Spleen (tissue), 11 donors: ENCODE data around the gene MRPL18. TPM values are rescaled to one million over a fixed set of nuclear protein-coding genes. Genes with fewer than 3 reads are reported as not detected.
A peak's percentile ranks its signal among the peaks of the same experiment; 100 is the strongest.

Experiments used
- DNase-seq: peaks from one replicate; pipeline ENCODE4 v3.0.0-alpha.2; 2020
- H3K27ac ChIP-seq, 8 donors: fragments of 200-600 bp; sonication (generic) in 7 of 8; 1 replicate in 4 of 8; 2 replicates in 4 of 8; pipeline versions ENCODE4 v1.5.0 to v1.8.0; 2016 to 2021; ENCODE audit warnings: inconsistent platforms in 4 of 8, mild to moderate bottlenecking in 4 of 8, moderate library complexity in 1 of 8
- H3K27me3 ChIP-seq, 7 donors: fragments of 200-600 bp; sonication (generic) in 6 of 7; replicated peaks in 1 of 7; 1 replicate in 4 of 7; 2 replicates in 3 of 7; pipeline versions ENCODE4 v1.5.0 to v1.8.0; 2016 to 2021; ENCODE audit warnings: inconsistent platforms in 3 of 7, mild to moderate bottlenecking in 1 of 7
- H3K36me3 ChIP-seq, 6 donors: fragments of 200-600 bp; sonication (generic) in 5 of 6; 1 replicate in 4 of 6; 2 replicates in 2 of 6; pipeline versions ENCODE4 v1.5.0 to v1.8.0; 2016 to 2021; ENCODE audit warnings: inconsistent platforms in 2 of 6
- H3K4me1 ChIP-seq, 6 donors: fragments of 200-600 bp; sonication (generic) in 5 of 6; 1 replicate in 3 of 6; 2 replicates in 3 of 6; pipeline versions ENCODE4 v1.5.0 to v1.8.0; 2016 to 2021; ENCODE audit warnings: inconsistent platforms in 3 of 6
- H3K4me3 ChIP-seq, 8 donors: fragments of 200-600 bp; sonication (generic) in 7 of 8; 1 replicate in 4 of 8; 2 replicates in 4 of 8; pipeline versions ENCODE4 v1.5.0 to v1.8.0; 2016 to 2021; ENCODE audit warnings: inconsistent platforms in 4 of 8, mild to moderate bottlenecking in 4 of 8, moderate library complexity in 2 of 8
- H3K9me3 ChIP-seq, 8 donors: fragments of 200-600 bp; sonication (generic) in 7 of 8; 1 replicate in 4 of 8; 2 replicates in 4 of 8; pipeline versions ENCODE4 v1.5.0 to v1.8.0; 2016 to 2021; ENCODE audit warnings: inconsistent platforms in 4 of 8
- CTCF ChIP-seq, 11 experiments: fragments of 200-600 bp in 7 of 11; fragments of 450-650 bp in 4 of 11; sonication (generic) in 4 of 11; IDR thresholded peaks in 8 of 11; conservative IDR thresholded peaks in 3 of 11; 1 replicate in 7 of 11; 2 replicates in 4 of 11; pipeline versions ENCODE4 v1.4.0 to v1.8.0; 2016 to 2021; ENCODE audit warnings: antibody characterized with exemption in 11 of 11, inconsistent platforms in 4 of 11, mild to moderate bottlenecking in 1 of 11
- POLR2A ChIP-seq, 3 donors: fragments of 450-650 bp; IDR thresholded peaks; one replicate each; pipeline ENCODE4 v1.5.1; 2017; ENCODE audit warnings: antibody characterized with exemption in 3 of 3, mild to moderate bottlenecking in 1 of 3
- POLR2AphosphoS5 ChIP-seq, 3 donors: sonication (generic); formaldehyde crosslinking; IDR thresholded peaks; one replicate each; pipeline ENCODE4 v1.5.1; 2017; ENCODE audit warnings: antibody characterized with exemption in 3 of 3
- WGBS, 5 donors: extraction: QIAGEN DNeasy Blood & Tissue Kit in 3 of 5; methylation state at CpG; one replicate each; pipeline versions ENCODE4 v1.1.5 to v1.1.7; 2013 to 2018; 5-methylcytosine and 5-hydroxymethylcytosine counted together
- intact Hi-C: fragments of 100-400 bp; cut with DNase I; formaldehyde crosslinking; loops from one replicate; pipeline ENCODE4 v1.15.0; 2023; ENCODE audit warnings: low total_unique reads
- polyA plus RNA-seq, 3 donors: library from polyadenylated mRNA; stranded (reverse); fragments of 200-250 nt; gene quantifications; one replicate each; pipeline ENCODE4 v1.2.1, GENCODE V29; 2013
- total RNA-seq, 7 donors: library from RNA; depleted of rRNA in 3 of 7; stranded (reverse); fragments of >200 nt in 3 of 7; fragmentation: NEBNext Ultra II Directional in 4 of 7; extraction: Animal tissue kit (Norgen Biotek cat#: 25700) in 4 of 7; gene quantifications; one replicate each; pipeline versions ENCODE4 v1.1.0 to v1.2.1, GENCODE V29; 2016 to 2021
- donor health status: healthy with polysubstance abuse.
- donor health status: DM: no; HTN: no; CAD: no; lungs with moderate emphysema.
- donor health status: DM: no; HTN: no; CAD: no.
- donor health status: Bipolar disorder and iron deficiency.
- donor health status: healthy.
- donor health status: DM: no; HTN: no; CAD: no.
- donor health status: DM: yes; HTN: yes; CAD: no.

The MRPL18 gene
- total and polyA plus RNA-seq, 10 donors = 29.6 to 76.7 (median 44.6) TPM

- Histone ChIP-seq H3K27ac (no peak overlapping the region), H3K27me3 (no peaks in the 10 kb centered on the region), H3K9me3 (no peaks in the 10 kb centered on the region), H3K4me1 (peaks cover 0 to 27% (median 22%) of the 10 kb centered on the region in 6 donors), H3K4me3 (no peak overlapping the region), H3K36me3 (peaks cover 0 to 59% (median 42%) of the 10 kb centered on the region in 6 donors)
- no peak for DNase-seq
- intact Hi-C loops = no loop called here
- WGBS, 5 donors = 93 to 96% (median 95%) methylated on average over 7 of the region's 7 CpGs
- TF ChIP-seq POLR2AphosphoS5 (IDR thresholded peaks at IDR 0.05) (peak in 1 of 3 donors; percentile 5), POLR2A (IDR thresholded peaks at IDR 0.05) (no peak)
These were observed 32.0 kb upstream of the MRPL18 start for GRCh38 chr6:159758031-159759001.

GRCh38 chr6:159759645-159760044 is 30.6 kb upstream of the MRPL18 start:
- peaks cover 0 to 55% (median 30%) of the 10 kb centered on the region in 6 donors for H3K36me3 ChIP-seq
- H3K9me3 ChIP-seq = no peaks in the 10 kb centered on the region
- intact Hi-C loops = loop anchor here (5.0 kb wide), 1 partner anchor 32 kb away; the partner anchor contains the start of gene WTAP
- TF ChIP-seq POLR2A (IDR thresholded peaks at IDR 0.05) = no peak
- no peak for TF ChIP-seq CTCF (IDR thresholded peaks at IDR 0.05 in 8 of 11, conservative IDR thresholded peaks at IDR 0.05 in 3 of 11)
- TF ChIP-seq POLR2AphosphoS5 (IDR thresholded peaks at IDR 0.05) = no peak
- WGBS, 5 donors = 11 to 74% (median 66%) methylated on average over 1 to 2 of the region's 2 CpGs; no CpG with 5 or more reads in 1 of the 5 donors
- H3K4me1 ChIP-seq = peaks cover 0 to 39% (median 22%) of the 10 kb centered on the region in 6 donors
- H3K4me3 ChIP-seq = no peak overlapping the region
- no peak for DNase-seq
- no peaks in the 10 kb centered on the region for H3K27me3 ChIP-seq
- peak overlapping the region in 3 of 8 donors; percentile 6 to 99 (median 96) for H3K27ac ChIP-seq

- no peak for TF ChIP-seq POLR2AphosphoS5 (IDR thresholded peaks at IDR 0.05)
- TF ChIP-seq CTCF (IDR thresholded peaks at IDR 0.05 in 8 of 11, conservative IDR thresholded peaks at IDR 0.05 in 3 of 11) = no peak
- no peak for TF ChIP-seq POLR2A (IDR thresholded peaks at IDR 0.05)
- Histone ChIP-seq H3K36me3 (peaks cover 0 to 55% (median 22%) of the 10 kb centered on the region in 6 donors), H3K27ac (peak overlapping the region in 7 of 8 donors; percentile 96 to 99 (median 98)), H3K4me1 (peaks cover 0 to 39% (median 22%) of the 10 kb centered on the region in 6 donors), H3K9me3 (no peaks in the 10 kb centered on the region), H3K27me3 (no peaks in the 10 kb centered on the region), H3K4me3 (peak overlapping the region in 4 of 8 donors; percentile 72 to 99 (median 86))
- intact Hi-C loops = loop anchor here (5.0 kb wide), 1 partner anchor 33 kb away; the partner anchor contains the start of gene WTAP
- 59 to 75% (median 66%) methylated on average over 3 of the region's 3 CpGs for WGBS, 5 donors
- DNase-seq = no peak
These were observed 29.6 kb upstream of the MRPL18 start for GRCh38 chr6:159760602-159761057.

- H3K27me3 ChIP-seq = no peaks in the 10 kb centered on the region
- intact Hi-C loops = loop anchor here (5.0 kb wide), 1 partner anchor 34 kb away; the partner anchor contains the start of gene WTAP
These were observed 29.0 kb upstream of the MRPL18 start for GRCh38 chr6:159761129-159761872.

More at GRCh38 chr6:159761129-159761872, 29.0 kb upstream of the MRPL18 start:
- Histone ChIP-seq H3K4me3 (peak overlapping the region; percentile 72 to 99 (median 94)), H3K27ac (peak overlapping the region; percentile 96 to 99 (median 98)), H3K4me1 (peaks cover 0 to 39% (median 22%) of the 10 kb centered on the region in 6 donors), H3K9me3 (no peaks in the 10 kb centered on the region), H3K36me3 (peaks cover 0 to 52% (median 16%) of the 10 kb centered on the region in 6 donors)
- DNase-seq = peak; percentile 89
- 3 to 14% (median 11%) methylated on average over 32 to 45 of the region's 45 CpGs for WGBS, 5 donors
- TF ChIP-seq POLR2A (IDR thresholded peaks at IDR 0.05) (peak in 1 of 3 donors; percentile 10), CTCF (IDR thresholded peaks at IDR 0.05 in 8 of 11, conservative IDR thresholded peaks at IDR 0.05 in 3 of 11) (no peak)
